H1 (cell line): ENCODE results near the gene MPP4. TPM values are rescaled to one million over a fixed set of nuclear protein-coding genes. Genes with fewer than 3 reads are reported as not detected.

ENCODE experiments used
- CTCF ChIA-PET: fragments of 300-600 bp; sonication (Branson Sonifier 250); formaldehyde crosslinking; loops from one replicate; lab custom pipeline; 2021; ENCODE audit not compliant: partially characterized antibody; lab: Charles Lee
- POLR2A ChIA-PET: fragments of 300-600 bp; sonication (Branson Sonifier 250); formaldehyde crosslinking; loops from one replicate; lab custom pipeline; 2021; ENCODE audit warnings: inconsistent platforms; ENCODE audit not compliant: partially characterized antibody; lab: Charles Lee
- DNase-seq, 2 experiments: peaks; one replicate each; pipeline versions ENCODE4 v3.0.0 to v3.0.0-alpha.2; 2010 to 2022; ENCODE audit warnings: low spot score in 2 of 2, low read depth in 1 of 2, mixed read lengths in 1 of 2
- FAIRE-seq: peaks from 2 replicates; lab custom pipeline; 2011; peaks lifted over from hg19 to GRCh38; lab: Jason Lieb, UNC
- H2AFZ ChIP-seq: 2 replicates; pipeline ENCODE4 v1.8.1; 2012; ENCODE audit warnings: low read length, inconsistent platforms
- H2AK5ac ChIP-seq: 2 replicates; pipeline ENCODE4 v1.6.1; 2013; ENCODE audit warnings: low read depth, low read length
- H2BK120ac ChIP-seq: replicated peaks from 2 replicates; pipeline ENCODE3; 2013; ENCODE audit warnings: low read depth, low read length, inconsistent platforms
- H2BK12ac ChIP-seq: 2 replicates; pipeline ENCODE4 v1.6.1; 2013; ENCODE audit warnings: low read depth, low read length
- H2BK15ac ChIP-seq: 2 replicates; pipeline ENCODE4 v1.6.1; 2013; ENCODE audit warnings: low read length
- H2BK20ac ChIP-seq: 2 replicates; pipeline ENCODE4 v1.6.1; 2013; ENCODE audit warnings: low read length
- H2BK5ac ChIP-seq: 2 replicates; pipeline ENCODE4 v1.6.1; 2013; ENCODE audit warnings: low read depth, low read length
- H3K14ac ChIP-seq: 2 replicates; pipeline ENCODE4 v1.6.1; 2013; ENCODE audit warnings: inconsistent platforms; ENCODE audit not compliant: insufficient read length
- H3K18ac ChIP-seq: 2 replicates; pipeline ENCODE4 v1.6.1; 2013; ENCODE audit warnings: low read length; ENCODE audit errors: extremely low read depth
- H3K23ac ChIP-seq: 2 replicates; pipeline ENCODE4 v1.6.1; 2013; ENCODE audit warnings: inconsistent platforms; ENCODE audit not compliant: insufficient read length
- H3K23me2 ChIP-seq: 2 replicates; pipeline ENCODE4 v1.6.1; 2013; ENCODE audit warnings: low read depth, low read length
- H3K27ac ChIP-seq: 2 replicates; pipeline ENCODE4 v1.6.1; 2011; ENCODE audit warnings: low read depth, low read length, inconsistent platforms
- H3K27me3 ChIP-seq, 4 experiments: replicated peaks in 1 of 4; 1 replicate in 1 of 4; 2 replicates in 3 of 4; pipeline versions ENCODE4 v1.6.1 to v1.8.1; 2011 to 2013; ENCODE audit warnings: low read length in 3 of 4, mild to moderate bottlenecking in 3 of 4, inconsistent platforms in 2 of 4, mixed read lengths in 2 of 4, moderate library complexity in 1 of 4; ENCODE audit not compliant: control insufficient read depth in 3 of 4, insufficient read depth in 3 of 4; ENCODE audit errors: extremely low read depth in 1 of 4
- H3K36me3 ChIP-seq, 4 experiments: 2 replicates each; pipeline versions ENCODE4 v1.6.1 to v1.8.1; 2011 to 2013; ENCODE audit warnings: mild to moderate bottlenecking in 4 of 4, low read length in 3 of 4, moderate library complexity in 2 of 4, control low read depth in 1 of 4, inconsistent platforms in 1 of 4; ENCODE audit not compliant: insufficient read depth in 4 of 4, control insufficient read depth in 2 of 4
- H3K4ac ChIP-seq: replicated peaks from 2 replicates; pipeline ENCODE3; 2013; ENCODE audit warnings: low read length, low read depth, mixed read lengths, inconsistent platforms; ENCODE audit not compliant: insufficient read length
- H3K4me1 ChIP-seq, 4 experiments: replicated peaks in 1 of 4; 1 replicate in 1 of 4; 2 replicates in 3 of 4; pipeline versions ENCODE4 v1.6.1 to v1.8.1; 2011 to 2013; ENCODE audit warnings: low read length in 3 of 4, inconsistent platforms in 2 of 4, mixed read lengths in 1 of 4; ENCODE audit not compliant: insufficient read depth in 4 of 4, control insufficient read depth in 3 of 4
- H3K4me2 ChIP-seq, 2 experiments: 2 replicates each; pipeline versions ENCODE4 v1.6.1 to v1.8.1; 2011 to 2013; ENCODE audit warnings: low read depth in 2 of 2, low read length in 2 of 2, control low read depth in 1 of 2, inconsistent platforms in 1 of 2, mild to moderate bottlenecking in 1 of 2; ENCODE audit not compliant: insufficient read depth in 1 of 2
- H3K4me3 ChIP-seq, 4 experiments: fragments of 200-600, 300-600 bp in 1 of 4; sonication (generic), shearing (Covaris generic), sonication (Bioruptor Twin) in 1 of 4; 2 replicates each; pipeline versions ENCODE4 v1.5.1 to v1.8.1; 2011 to 2016; ENCODE audit warnings: low read length in 4 of 4, low read depth in 3 of 4, control low read depth in 2 of 4, inconsistent platforms in 2 of 4, mild to moderate bottlenecking in 2 of 4, mixed read lengths in 1 of 4, moderate library complexity in 1 of 4; ENCODE audit not compliant: insufficient read depth in 2 of 4; ENCODE audit errors: extremely low read depth in 1 of 4
- H3K56ac ChIP-seq: replicated peaks from 2 replicates; pipeline ENCODE3; 2013; ENCODE audit warnings: low read depth, mild to moderate bottlenecking, mixed read lengths, low read length, inconsistent platforms; ENCODE audit not compliant: insufficient read length
- H3K79me1 ChIP-seq: 2 replicates; pipeline ENCODE4 v1.6.1; 2013; ENCODE audit warnings: low read depth, low read length, control low read depth
- H3K79me2 ChIP-seq, 2 experiments: 2 replicates each; pipeline versions ENCODE4 v1.6.1 to v1.8.1; 2012 to 2013; ENCODE audit warnings: low read length in 2 of 2, mild to moderate bottlenecking in 2 of 2, inconsistent platforms in 1 of 2; ENCODE audit not compliant: insufficient read depth in 2 of 2, control insufficient read depth in 1 of 2
- H3K9ac ChIP-seq, 4 experiments: replicated peaks in 1 of 4; 1 replicate in 1 of 4; 2 replicates in 3 of 4; pipeline versions ENCODE4 v1.6.1 to v1.8.1; 2011 to 2013; ENCODE audit warnings: low read depth in 3 of 4, low read length in 3 of 4, control low read depth in 2 of 4, mild to moderate bottlenecking in 2 of 4, moderate library complexity in 2 of 4, inconsistent platforms in 1 of 4; ENCODE audit errors: extremely low read depth in 1 of 4
- H3K9me3 ChIP-seq, 2 experiments: 2 replicates each; pipeline versions ENCODE4 v1.6.1 to v1.8.1; 2012 to 2013; ENCODE audit warnings: mild to moderate bottlenecking in 2 of 2, moderate library complexity in 2 of 2, control low read depth in 1 of 2, inconsistent platforms in 1 of 2, low read depth in 1 of 2, low read length in 1 of 2, mixed read lengths in 1 of 2; ENCODE audit not compliant: insufficient read depth in 2 of 2
- H4K20me1 ChIP-seq, 2 experiments: replicated peaks in 1 of 2; 2 replicates each; pipeline versions ENCODE3 to v1.8.1; 2011 to 2013; ENCODE audit warnings: inconsistent platforms in 2 of 2, low read length in 2 of 2, mild to moderate bottlenecking in 1 of 2; ENCODE audit not compliant: insufficient read depth in 2 of 2, control insufficient read depth in 1 of 2
- H4K5ac ChIP-seq: 2 replicates; pipeline ENCODE4 v1.6.1; 2013; ENCODE audit warnings: low read length, low read depth, mixed read lengths, inconsistent platforms; ENCODE audit not compliant: insufficient read length
- H4K8ac ChIP-seq: 2 replicates; pipeline ENCODE4 v1.8.0; 2013; ENCODE audit warnings: mild to moderate bottlenecking, moderate library complexity, low read length, inconsistent platforms; ENCODE audit not compliant: insufficient read depth; ENCODE audit errors: extremely low read depth
- H4K91ac ChIP-seq: replicated peaks from 2 replicates; pipeline ENCODE3; 2013; ENCODE audit warnings: low read length, mixed read lengths, inconsistent platforms; ENCODE audit not compliant: insufficient read length
- BACH1 ChIP-seq: IDR thresholded peaks from 2 replicates; pipeline ENCODE4 v1.6.1; 2012; ENCODE audit warnings: low read length, improper control_type of control experiment
- CEBPB ChIP-seq: IDR thresholded peaks from 2 replicates; pipeline ENCODE4 v1.6.1; 2012; ENCODE audit warnings: low read depth, low read length
- CREB1 ChIP-seq: IDR thresholded peaks from 2 replicates; pipeline ENCODE4 v1.6.1; 2012; ENCODE audit warnings: inconsistent platforms
- EGR1 ChIP-seq: IDR thresholded peaks from 2 replicates; pipeline ENCODE4 v1.6.1; 2011; ENCODE audit warnings: low read depth, low read length, borderline replicate concordance
- PHF8 ChIP-seq: fragments of 200-600 bp; sonication (generic); conservative IDR thresholded peaks from 2 replicates; pipeline ENCODE4 v1.7.1; 2012; ENCODE audit warnings: low read depth, mild to moderate bottlenecking, inconsistent platforms, low read length, moderate library complexity
- RAD21 ChIP-seq, 2 experiments: IDR thresholded peaks in 1 of 2; conservative IDR thresholded peaks in 1 of 2; 2 replicates each; pipeline ENCODE4 v1.6.1; 2011; ENCODE audit warnings: low read depth in 2 of 2, low read length in 2 of 2, improper control_type of control experiment in 1 of 2, inconsistent platforms in 1 of 2, mild to moderate bottlenecking in 1 of 2, moderate library complexity in 1 of 2
- RFX5 ChIP-seq: IDR thresholded peaks from 2 replicates; pipeline ENCODE4 v1.6.1; 2011; ENCODE audit warnings: low read depth, low read length, improper control_type of control experiment, borderline replicate concordance
- SRF ChIP-seq: IDR thresholded peaks from 2 replicates; pipeline ENCODE4 v1.6.1; 2011; ENCODE audit warnings: mild to moderate bottlenecking, low read depth, low read length, moderate library complexity
- USF2 ChIP-seq: IDR thresholded peaks from 2 replicates; pipeline ENCODE4 v1.6.1; 2011; ENCODE audit warnings: low read length, improper control_type of control experiment
- YY1 ChIP-seq: IDR thresholded peaks from 2 replicates; pipeline ENCODE4 v1.6.1; 2011; ENCODE audit warnings: low read depth, mild to moderate bottlenecking, low read length
- WGBS, 2 experiments: shearing (Covaris generic) in 1 of 2; methylation state at CpG; one replicate each; pipeline versions ENCODE4 v1.1.6 to v1.1.7; 2013 to 2015; ENCODE audit warnings: low lambda C conversion rate in 2 of 2, mixed read lengths in 2 of 2, inconsistent platforms in 1 of 2, low coverage in 1 of 2, missing lambda C conversion rate in 1 of 2; ENCODE audit not compliant: insufficient replicate concordance in 2 of 2, insufficient coverage in 1 of 2, insufficient read length in 1 of 2; ENCODE audit errors: extremely low coverage in 1 of 2, missing lambda C conversion rate in 1 of 2; 5-methylcytosine and 5-hydroxymethylcytosine counted together
- polyA plus RNA-seq, 7 experiments: library from polyadenylated mRNA; depleted of rRNA in 3 of 7; stranded (reverse) in 5 of 7; unstranded in 2 of 7; fragments of >200 nt in 5 of 7; fragments of 200-250 nt in 2 of 7; gene quantifications; 1 replicate in 5 of 7; 2 replicates in 1 of 7; 4 replicates in 1 of 7; pipeline versions ENCODE4 v1.2.1 to v1.2.3, GENCODE V29; 2011 to 2013; ENCODE audit warnings: missing spikeins in 2 of 7, mixed read lengths in 2 of 7
- total RNA-seq: library from RNA; stranded (reverse); fragmentation: NEBNext Ultra II Directional; extraction: Animal tissue kit (Norgen Biotek cat#: 25700); gene quantifications from 2 replicates; pipeline ENCODE4 v1.2.1, GENCODE V29; 2021
- TF ChIP-seq, protein P1 (sequence below): IDR thresholded peaks from 2 replicates; pipeline ENCODE4 v1.6.1; 2012; ENCODE audit warnings: low read length, inconsistent platforms

MPP4 gene
- total and polyA plus RNA-seq, 2 of the 8 experiments (the other 6 are each of a cell fraction or from before 2014, with no cell fraction given), result not detected

DNA sequence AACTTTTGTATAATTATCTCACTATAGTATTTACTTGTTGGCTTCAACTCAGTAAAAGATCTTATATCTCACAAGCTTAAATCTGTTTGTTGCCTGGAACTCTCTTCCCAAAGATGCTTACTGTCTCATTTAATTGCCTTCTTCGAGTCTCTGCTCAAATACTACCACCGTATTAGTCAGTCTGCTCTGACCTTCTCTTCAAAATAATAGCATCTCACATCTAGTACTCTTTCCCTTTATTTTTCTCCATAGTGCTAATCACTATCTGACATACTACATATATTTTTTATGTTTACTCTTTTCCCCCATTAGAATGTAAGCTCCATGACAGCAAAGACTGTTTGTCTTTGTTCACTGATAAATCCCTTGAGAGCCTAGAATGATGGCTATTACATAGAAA, 10.6 kb upstream of the MPP4 start:
- Histone ChIP-seq H4K20me1 (no peaks in the 10 kb centered on the region), H3K9ac (no peak overlapping the region), H3K23ac (no peak overlapping the region), H3K36me3 (peaks cover 0 to 42% (median 15%) of the 10 kb centered on the region in 4 experiments; a peak in 6 of 8 replicates), H3K79me2 (no peaks in the 10 kb centered on the region), H3K27ac (no peak overlapping the region), H2BK20ac (no peak overlapping the region), H3K56ac (no peak overlapping the region), H3K4me1 (no peaks in the 10 kb centered on the region), H3K4me2 (no peak overlapping the region), H2BK12ac (no peak overlapping the region), H2AK5ac (no peak overlapping the region), H3K9me3 (no peaks in the 10 kb centered on the region), H2AFZ (no peak overlapping the region), H3K23me2 (no peaks in the 10 kb centered on the region), H4K5ac (no peak overlapping the region), H3K14ac (no peak overlapping the region), H3K4ac (no peak overlapping the region), H4K8ac (no peak overlapping the region), H2BK120ac (no peak overlapping the region), H4K91ac (no peak overlapping the region), H3K4me3 (no peak overlapping the region), H3K79me1 (no peaks in the 10 kb centered on the region), H2BK5ac (no peak overlapping the region), H3K27me3 (no peaks in the 10 kb centered on the region), H3K18ac (no peak overlapping the region), H2BK15ac (no peak overlapping the region)
- DNase-seq (no peak), FAIRE-seq (no peak)
- POLR2A ChIA-PET, result no interaction called here
- 76% methylated on average over 2 of the region's 2 CpGs; no CpG with 5 or more reads in 1 of the 2 experiments for WGBS, 2 experiments
- CTCF ChIA-PET, result interaction anchor here (0.6 to 1.8 kb wide), 5 partner anchors 10 to 471 kb away, joined by 3 to 6 read pairs (median 3); partner anchors contain the start of gene MPP4
- TF ChIP-seq CREB1 (no peak), EGR1 (no peak), RFX5 (no peak), BACH1 (no peak), PHF8 (no peak), YY1 (no peak), USF2 (no peak), RAD21 (IDR thresholded peaks at IDR 0.05 in 1 of 2, conservative IDR thresholded peaks at IDR 0.05 in 1 of 2; ENCODE audit: low read depth in 2 of 2, low read length in 2 of 2) (no peak), CEBPB (no peak), SRF (no peak)
- TF ChIP-seq, protein P1, sequence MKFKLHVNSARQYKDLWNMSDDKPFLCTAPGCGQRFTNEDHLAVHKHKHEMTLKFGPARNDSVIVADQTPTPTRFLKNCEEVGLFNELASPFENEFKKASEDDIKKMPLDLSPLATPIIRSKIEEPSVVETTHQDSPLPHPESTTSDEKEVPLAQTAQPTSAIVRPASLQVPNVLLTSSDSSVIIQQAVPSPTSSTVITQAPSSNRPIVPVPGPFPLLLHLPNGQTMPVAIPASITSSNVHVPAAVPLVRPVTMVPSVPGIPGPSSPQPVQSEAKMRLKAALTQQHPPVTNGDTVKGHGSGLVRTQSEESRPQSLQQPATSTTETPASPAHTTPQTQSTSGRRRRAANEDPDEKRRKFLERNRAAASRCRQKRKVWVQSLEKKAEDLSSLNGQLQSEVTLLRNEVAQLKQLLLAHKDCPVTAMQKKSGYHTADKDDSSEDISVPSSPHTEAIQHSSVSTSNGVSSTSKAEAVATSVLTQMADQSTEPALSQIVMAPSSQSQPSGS, result no peak
